HepG2 (cell line): ENCODE measurements around the gene CST8. TPM values are rescaled to one million over a fixed set of nuclear protein-coding genes. Genes with fewer than 3 reads are reported as not detected.

Experiments used
- CCDC6 ChIP-seq: sonication (generic); formaldehyde crosslinking; IDR thresholded peaks from 2 replicates; pipeline ENCODE4 v1.8.1; 2022; ENCODE audit warnings: mild to moderate bottlenecking, missing genetic modification reagents, moderate library complexity
- CREB3 ChIP-seq: sonication (generic); formaldehyde crosslinking; IDR thresholded peaks from 2 replicates; pipeline ENCODE4 v1.5.0; 2020; ENCODE audit warnings: missing genetic modification reagents
- HMG20B ChIP-seq: conservative IDR thresholded peaks from 2 replicates; pipeline ENCODE4 v1.6.1; 2016; ENCODE audit warnings: missing genetic modification reagents, missing compliant biosample characterization
- KDM5A ChIP-seq: fragments of 200-600 bp; sonication (generic); IDR thresholded peaks from 2 replicates; pipeline ENCODE4 v1.7.0; 2018; ENCODE audit warnings: antibody characterized with exemption, mild to moderate bottlenecking, low read length, borderline replicate concordance
- SRSF4 ChIP-seq: fragments of 200-400 bp; formaldehyde crosslinking; IDR thresholded peaks from one replicate; pipeline ENCODE4 v1.6.1; 2018; ENCODE audit warnings: mild to moderate bottlenecking, low read depth, low read length, moderate library complexity; ENCODE audit not compliant: poor library complexity, severe bottlenecking
- WIZ ChIP-seq: sonication (generic); formaldehyde crosslinking; IDR thresholded peaks from 2 replicates; pipeline ENCODE4 v1.5.1; 2020; ENCODE audit warnings: mild to moderate bottlenecking, missing genetic modification reagents
- ZNF205 ChIP-seq: IDR thresholded peaks from 2 replicates; pipeline ENCODE4 v1.6.1; 2018; ENCODE audit warnings: missing biosample characterization, missing genetic modification reagents
- ZNF333 ChIP-seq: sonication (generic); formaldehyde crosslinking; IDR thresholded peaks from 2 replicates; pipeline ENCODE4 v1.4.0; 2020; ENCODE audit warnings: mild to moderate bottlenecking, missing genetic modification reagents, borderline replicate concordance
- ZNF567 ChIP-seq: sonication (generic); formaldehyde crosslinking; IDR thresholded peaks from 2 replicates; pipeline ENCODE4 v1.8.1; 2023; ENCODE audit warnings: mild to moderate bottlenecking, missing genetic modification reagents, borderline replicate concordance
- ZNF629 ChIP-seq: sonication (generic); formaldehyde crosslinking; conservative IDR thresholded peaks from 2 replicates; pipeline ENCODE4 v1.5.0; 2020; ENCODE audit warnings: missing genetic modification reagents
- ZNF782 ChIP-seq: sonication (generic); formaldehyde crosslinking; IDR thresholded peaks from 2 replicates; pipeline ENCODE4 v1.4.0; 2020; ENCODE audit warnings: missing genetic modification reagents, mild to moderate bottlenecking, borderline replicate concordance
- ZZZ3 ChIP-seq: sonication (generic); formaldehyde crosslinking; IDR thresholded peaks from 2 replicates; pipeline ENCODE4 v1.4.0; 2020; ENCODE audit warnings: missing genetic modification reagents, mild to moderate bottlenecking, borderline replicate concordance
- polyA plus RNA-seq, 8 experiments: library from polyadenylated mRNA; depleted of rRNA in 3 of 8; stranded (reverse) in 7 of 8; unstranded in 1 of 8; fragments of >200 nt; fragmentation: Illumina TruSeq in 4 of 8; extraction: Trizol in 4 of 8; gene quantifications; 2 replicates each; pipeline versions ENCODE4 v1.2.1 to v1.2.3, GENCODE V29; 2011 to 2016; ENCODE audit warnings: low read depth in 4 of 8, missing spikeins in 1 of 8, mixed read lengths in 1 of 8; ENCODE audit not compliant: insufficient read depth in 1 of 8
- total RNA-seq, 5 experiments: library from RNA; depleted of rRNA; stranded (reverse); fragments of >200 nt; fragmentation: Illumina TruSeq; extraction: Trizol; gene quantifications; 2 replicates each; pipeline ENCODE4 v1.2.3, GENCODE V29; 2016; ENCODE audit warnings: low read depth in 1 of 5
- TF ChIP-seq, protein P1 (sequence below): sonication (generic); formaldehyde crosslinking; IDR thresholded peaks from 2 replicates; pipeline ENCODE4 v1.5.0; 2020; ENCODE audit warnings: mild to moderate bottlenecking, missing genetic modification reagents, borderline replicate concordance
- TF ChIP-seq, protein P2 (sequence below): fragments of 450-650 bp; IDR thresholded peaks from 2 replicates; pipeline ENCODE4 v1.6.1; 2017
- TF ChIP-seq, protein P3 (sequence below): IDR thresholded peaks from 2 replicates; pipeline ENCODE4 v1.6.1; 2016; ENCODE audit warnings: missing genetic modification reagents, missing compliant biosample characterization

The CST8 gene
- total and polyA plus RNA-seq, 2 of the 13 experiments (the other 11 are each of a cell fraction or from before 2014, with no cell fraction given): not detected

DNA sequence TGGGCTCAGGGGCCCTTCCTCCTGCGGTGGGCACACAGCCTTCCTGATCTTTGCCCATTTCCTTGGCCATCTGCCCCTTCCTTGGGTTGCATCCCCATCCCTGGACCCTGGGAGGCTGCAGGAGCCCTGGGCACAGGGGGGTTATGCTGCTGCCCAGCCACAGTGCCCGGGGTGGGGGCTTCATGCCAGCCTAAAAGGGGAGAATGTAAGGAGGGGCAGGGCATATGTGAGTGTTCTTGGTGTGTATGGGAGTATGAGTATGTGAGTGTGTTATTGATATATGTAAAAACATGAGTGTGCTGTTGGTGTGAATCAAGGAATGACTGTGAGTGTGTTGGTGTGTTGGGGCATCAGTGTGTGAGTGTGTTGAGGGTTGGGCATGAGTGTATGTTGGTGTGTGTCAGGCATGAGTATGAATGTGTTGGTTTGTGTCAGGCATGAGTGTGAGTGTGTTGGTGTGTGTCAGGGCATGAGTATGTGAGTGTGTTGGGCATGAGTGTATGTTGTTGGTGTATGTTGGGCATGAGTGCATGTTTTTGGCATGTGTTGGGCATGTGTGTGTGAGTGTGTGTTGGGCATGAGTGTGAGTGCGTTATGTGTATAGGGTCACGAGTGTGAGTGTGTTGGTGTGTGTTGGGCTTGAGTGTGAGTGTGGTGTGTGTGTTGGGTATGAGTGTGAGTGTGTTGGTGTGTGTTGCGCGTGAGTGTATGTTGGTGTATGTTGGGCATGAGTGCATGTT is 14.7 kb upstream of the CST8 start (continued):
- TF ChIP-seq, protein P1, sequence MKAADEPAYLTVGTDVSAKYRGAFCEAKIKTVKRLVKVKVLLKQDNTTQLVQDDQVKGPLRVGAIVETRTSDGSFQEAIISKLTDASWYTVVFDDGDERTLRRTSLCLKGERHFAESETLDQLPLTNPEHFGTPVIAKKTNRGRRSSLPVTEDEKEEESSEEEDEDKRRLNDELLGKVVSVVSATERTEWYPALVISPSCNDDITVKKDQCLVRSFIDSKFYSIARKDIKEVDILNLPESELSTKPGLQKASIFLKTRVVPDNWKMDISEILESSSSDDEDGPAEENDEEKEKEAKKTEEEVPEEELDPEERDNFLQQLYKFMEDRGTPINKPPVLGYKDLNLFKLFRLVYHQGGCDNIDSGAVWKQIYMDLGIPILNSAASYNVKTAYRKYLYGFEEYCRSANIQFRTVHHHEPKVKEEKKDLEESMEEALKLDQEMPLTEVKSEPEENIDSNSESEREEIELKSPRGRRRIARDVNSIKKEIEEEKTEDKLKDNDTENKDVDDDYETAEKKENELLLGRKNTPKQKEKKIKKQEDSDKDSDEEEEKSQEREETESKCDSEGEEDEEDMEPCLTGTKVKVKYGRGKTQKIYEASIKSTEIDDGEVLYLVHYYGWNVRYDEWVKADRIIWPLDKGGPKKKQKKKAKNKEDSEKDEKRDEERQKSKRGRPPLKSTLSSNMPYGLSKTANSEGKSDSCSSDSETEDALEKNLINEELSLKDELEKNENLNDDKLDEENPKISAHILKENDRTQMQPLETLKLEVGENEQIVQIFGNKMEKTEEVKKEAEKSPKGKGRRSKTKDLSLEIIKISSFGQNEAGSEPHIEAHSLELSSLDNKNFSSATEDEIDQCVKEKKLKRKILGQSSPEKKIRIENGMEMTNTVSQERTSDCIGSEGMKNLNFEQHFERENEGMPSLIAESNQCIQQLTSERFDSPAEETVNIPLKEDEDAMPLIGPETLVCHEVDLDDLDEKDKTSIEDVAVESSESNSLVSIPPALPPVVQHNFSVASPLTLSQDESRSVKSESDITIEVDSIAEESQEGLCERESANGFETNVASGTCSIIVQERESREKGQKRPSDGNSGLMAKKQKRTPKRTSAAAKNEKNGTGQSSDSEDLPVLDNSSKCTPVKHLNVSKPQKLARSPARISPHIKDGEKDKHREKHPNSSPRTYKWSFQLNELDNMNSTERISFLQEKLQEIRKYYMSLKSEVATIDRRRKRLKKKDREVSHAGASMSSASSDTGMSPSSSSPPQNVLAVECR: no peak
- TF ChIP-seq ZNF205 (no peak), ZZZ3 (CRISPR knock-in tag) (no peak), SRSF4 (no peak), KDM5A (no peak), ZNF782 (CRISPR knock-in tag) (no peak), WIZ (no peak), ZNF333 (CRISPR knock-in tag) (no peak), ZNF629 (CRISPR knock-in tag) (no peak), ZNF567 (no peak), CCDC6 (CRISPR knock-in tag) (no peak), CREB3 (no peak), HMG20B (CRISPR knock-in tag) (no peak)
- TF ChIP-seq, protein P2, sequence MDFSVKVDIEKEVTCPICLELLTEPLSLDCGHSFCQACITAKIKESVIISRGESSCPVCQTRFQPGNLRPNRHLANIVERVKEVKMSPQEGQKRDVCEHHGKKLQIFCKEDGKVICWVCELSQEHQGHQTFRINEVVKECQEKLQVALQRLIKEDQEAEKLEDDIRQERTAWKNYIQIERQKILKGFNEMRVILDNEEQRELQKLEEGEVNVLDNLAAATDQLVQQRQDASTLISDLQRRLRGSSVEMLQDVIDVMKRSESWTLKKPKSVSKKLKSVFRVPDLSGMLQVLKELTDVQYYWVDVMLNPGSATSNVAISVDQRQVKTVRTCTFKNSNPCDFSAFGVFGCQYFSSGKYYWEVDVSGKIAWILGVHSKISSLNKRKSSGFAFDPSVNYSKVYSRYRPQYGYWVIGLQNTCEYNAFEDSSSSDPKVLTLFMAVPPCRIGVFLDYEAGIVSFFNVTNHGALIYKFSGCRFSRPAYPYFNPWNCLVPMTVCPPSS: peak; percentile 40; the same call in 1 of the 2 replicates
- TF ChIP-seq, protein P3, sequence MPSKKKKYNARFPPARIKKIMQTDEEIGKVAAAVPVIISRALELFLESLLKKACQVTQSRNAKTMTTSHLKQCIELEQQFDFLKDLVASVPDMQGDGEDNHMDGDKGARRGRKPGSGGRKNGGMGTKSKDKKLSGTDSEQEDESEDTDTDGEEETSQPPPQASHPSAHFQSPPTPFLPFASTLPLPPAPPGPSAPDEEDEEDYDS (CRISPR knock-in tag): no peak
